Stimulated activated CD4-positive, alpha-beta T cell treated with anti-CD3 and anti-CD28 coated beads, TNF-alpha, amount 100 ng/mL, for 48 hours (primary cell): Measurements from ENCODE around the gene FPR3.
"Not testable (repeated sequence)": the region's sequence is repeated elsewhere in the genome, so short reads cannot be mapped to it uniquely, and the experiment has no call there.

ENCODE experiments used
- DNase-seq, 3 donors: peaks; one replicate each; pipeline ENCODE4 v3.0.0-alpha.2; 2020; ENCODE audit warnings: low read depth in 3 of 3

The FPR3 gene, protein sequence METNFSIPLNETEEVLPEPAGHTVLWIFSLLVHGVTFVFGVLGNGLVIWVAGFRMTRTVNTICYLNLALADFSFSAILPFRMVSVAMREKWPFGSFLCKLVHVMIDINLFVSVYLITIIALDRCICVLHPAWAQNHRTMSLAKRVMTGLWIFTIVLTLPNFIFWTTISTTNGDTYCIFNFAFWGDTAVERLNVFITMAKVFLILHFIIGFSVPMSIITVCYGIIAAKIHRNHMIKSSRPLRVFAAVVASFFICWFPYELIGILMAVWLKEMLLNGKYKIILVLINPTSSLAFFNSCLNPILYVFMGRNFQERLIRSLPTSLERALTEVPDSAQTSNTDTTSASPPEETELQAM

GRCh38 chr19:51794885-51795490 is at the start of gene FPR3:
FPR3 (plus strand) TSS chr19:51795157; CDS start chr19:51823749, 28,592 bp downstream.
- no peak for DNase-seq

- DNase-seq, result no peak
Measured at GRCh38 chr19:51746731-51747130, 48.2 kb upstream of the FPR3 start.

DNA sequence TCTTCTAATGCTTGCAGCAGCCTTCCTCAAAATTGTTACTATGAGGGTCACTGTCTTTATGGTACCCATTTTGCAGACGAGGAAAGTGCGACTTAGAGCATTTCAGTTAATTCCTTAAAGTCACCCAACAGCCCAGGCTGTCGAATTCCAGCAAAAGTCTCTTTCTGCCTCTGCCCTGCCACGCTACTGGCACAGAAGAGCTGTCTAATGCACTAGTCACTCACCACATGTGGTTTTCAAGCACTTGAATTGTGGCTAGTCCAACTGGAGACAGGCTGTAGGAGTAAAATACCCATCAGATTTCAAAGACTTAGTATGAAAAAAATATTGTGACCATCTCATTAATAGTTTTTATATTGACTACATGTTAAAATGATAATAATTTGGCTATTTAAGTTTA is 45.0 kb upstream of the FPR3 start:
- DNase-seq, result no peak

- DNase-seq, result no peak
Measured at GRCh38 chr19:51750400-51751094, 44.4 kb upstream of the FPR3 start.

- DNase-seq, result no peak
Measured at GRCh38 chr19:51751655-51752054, 43.3 kb upstream of the FPR3 start, which contains the start of gene FPR1. FPR1 (minus strand) TSS chr19:51751878; CDS start chr19:51746994, 4,884 bp downstream.

DNA sequence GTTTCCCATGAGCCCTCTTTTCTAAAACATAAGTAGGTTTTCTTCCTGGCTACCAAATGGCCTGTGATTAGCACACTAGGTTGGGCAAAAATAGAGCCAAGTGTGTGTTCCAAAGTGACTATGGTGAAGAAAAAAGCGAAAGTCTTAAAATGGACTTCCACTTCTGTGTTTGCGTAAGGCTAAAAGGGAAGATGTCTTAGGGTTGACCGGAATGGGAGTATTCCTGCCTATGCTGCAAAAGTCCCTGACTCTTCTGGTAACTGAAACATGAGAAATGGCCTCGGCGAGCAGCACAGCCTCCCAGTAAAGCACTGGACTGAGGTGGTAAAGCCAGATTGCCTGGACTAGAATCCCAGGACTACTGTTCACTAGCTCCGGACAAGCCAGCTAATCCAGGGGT is 40.8 kb upstream of the FPR3 start:
- no peak for DNase-seq

- DNase-seq, result no peak
Measured at GRCh38 chr19:51754770-51755169, 40.2 kb upstream of the FPR3 start.

DNA sequence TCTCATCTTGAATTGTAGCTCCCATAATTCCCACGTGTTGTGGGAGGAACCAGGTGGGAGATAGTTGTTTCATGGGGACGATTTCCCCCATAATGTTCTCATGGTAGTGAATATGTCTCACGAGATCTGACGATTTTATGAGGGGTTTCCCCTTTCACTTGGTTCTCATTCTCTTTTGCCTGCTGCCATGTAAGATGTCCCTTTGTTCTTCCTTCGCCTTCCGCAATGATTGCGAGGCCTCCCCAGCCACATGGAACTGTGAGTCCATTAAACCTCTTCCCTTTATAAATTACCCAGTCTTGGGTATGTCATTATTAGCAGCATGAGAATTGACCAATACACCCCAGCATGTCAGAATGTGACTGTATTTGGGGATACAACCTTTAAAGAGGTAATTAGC is 39.4 kb upstream of the FPR3 start:
- DNase-seq, result no peak

- no peak for DNase-seq
Measured at GRCh38 chr19:51760697-51761356, 34.1 kb upstream of the FPR3 start, which contains the start of gene FPR2. FPR2 (plus strand) TSS chr19:51761180; CDS start chr19:51768659, 7,479 bp downstream.

DNA sequence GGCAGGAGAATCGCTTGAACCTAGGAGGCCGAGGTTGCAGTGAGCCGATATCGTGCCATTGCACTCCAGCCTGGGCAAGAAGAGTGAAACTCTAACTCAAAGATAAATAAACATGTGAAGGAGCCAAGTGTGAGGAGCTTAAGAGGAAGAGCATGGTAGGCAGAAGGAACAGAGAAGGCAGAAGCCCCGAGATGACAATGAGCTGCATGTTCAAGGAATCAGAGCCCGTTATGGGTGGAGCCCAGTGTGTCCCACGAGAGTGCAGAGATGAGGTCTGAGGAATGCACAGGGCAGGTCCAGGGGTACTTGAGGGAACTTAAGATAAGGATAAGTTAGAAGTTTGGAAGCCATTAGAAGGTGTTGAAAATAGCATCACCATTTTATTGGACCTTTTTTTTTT is 33.3 kb upstream of the FPR3 start:
- DNase-seq, result no peak

GRCh38 chr19:51765086-51765485 is 29.9 kb upstream of the FPR3 start:
- no peak for DNase-seq

DNA sequence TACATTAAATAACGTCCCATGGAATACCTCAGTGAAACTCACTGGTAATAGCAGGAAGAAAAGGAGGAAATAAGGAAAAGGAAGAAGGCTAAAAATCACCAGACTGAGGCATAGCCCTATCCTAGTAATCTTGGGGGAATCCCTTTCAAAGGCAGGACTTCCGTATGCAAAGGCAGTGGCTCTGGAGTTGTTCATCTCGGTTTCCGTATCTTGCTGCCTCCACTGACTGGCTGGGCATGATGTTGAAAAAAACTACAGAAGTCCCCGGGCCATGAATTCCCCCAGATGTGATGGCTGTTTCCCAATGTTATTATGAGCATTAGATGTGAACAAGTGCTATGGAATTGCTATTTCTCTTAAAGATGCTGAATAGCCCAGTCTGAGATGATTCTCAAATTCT is 28.5 kb upstream of the FPR3 start:
- DNase-seq, result no peak

- no peak for DNase-seq
Measured at GRCh38 chr19:51771376-51772130, 23.4 kb upstream of the FPR3 start.

DNA sequence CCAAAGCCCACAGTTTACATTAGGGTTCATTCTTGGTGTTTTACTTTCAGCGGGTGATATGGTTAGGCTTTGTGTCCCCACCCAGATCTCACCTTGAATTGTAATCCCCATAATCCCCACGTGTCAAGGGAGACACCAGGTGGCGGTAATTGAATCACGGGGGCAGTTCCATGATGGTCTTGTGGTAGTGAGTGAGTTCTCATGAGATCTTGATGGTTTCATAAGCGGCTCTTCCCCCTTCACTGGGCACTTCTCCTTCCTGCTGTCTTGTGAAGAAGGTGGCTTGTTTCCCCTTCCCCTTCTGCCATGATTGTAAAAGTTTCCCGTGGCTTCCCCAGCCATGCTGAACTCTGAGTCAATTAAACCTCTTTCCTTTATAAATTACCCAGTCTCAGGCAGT is 22.0 kb upstream of the FPR3 start:
- no peak for DNase-seq

DNA sequence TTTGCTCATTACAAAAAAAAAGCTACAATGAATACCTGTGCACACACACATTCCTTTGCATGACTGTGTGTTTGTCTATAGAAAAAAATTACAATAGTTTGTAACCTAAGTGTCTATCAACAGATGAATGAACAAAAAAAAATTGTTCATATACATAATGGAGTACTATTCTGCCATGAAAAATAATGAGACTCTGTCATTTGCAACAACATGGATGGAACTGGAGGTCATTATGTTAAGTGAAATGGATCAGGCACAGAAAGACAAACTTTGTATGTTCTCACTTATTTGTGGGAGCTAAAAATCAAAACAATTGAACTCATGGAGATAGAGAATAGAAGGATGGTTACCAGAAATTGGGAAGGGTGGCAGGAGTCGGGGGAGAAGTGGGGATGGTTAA is 18.4 kb upstream of the FPR3 start:
- not testable (repeated sequence) for DNase-seq

DNA sequence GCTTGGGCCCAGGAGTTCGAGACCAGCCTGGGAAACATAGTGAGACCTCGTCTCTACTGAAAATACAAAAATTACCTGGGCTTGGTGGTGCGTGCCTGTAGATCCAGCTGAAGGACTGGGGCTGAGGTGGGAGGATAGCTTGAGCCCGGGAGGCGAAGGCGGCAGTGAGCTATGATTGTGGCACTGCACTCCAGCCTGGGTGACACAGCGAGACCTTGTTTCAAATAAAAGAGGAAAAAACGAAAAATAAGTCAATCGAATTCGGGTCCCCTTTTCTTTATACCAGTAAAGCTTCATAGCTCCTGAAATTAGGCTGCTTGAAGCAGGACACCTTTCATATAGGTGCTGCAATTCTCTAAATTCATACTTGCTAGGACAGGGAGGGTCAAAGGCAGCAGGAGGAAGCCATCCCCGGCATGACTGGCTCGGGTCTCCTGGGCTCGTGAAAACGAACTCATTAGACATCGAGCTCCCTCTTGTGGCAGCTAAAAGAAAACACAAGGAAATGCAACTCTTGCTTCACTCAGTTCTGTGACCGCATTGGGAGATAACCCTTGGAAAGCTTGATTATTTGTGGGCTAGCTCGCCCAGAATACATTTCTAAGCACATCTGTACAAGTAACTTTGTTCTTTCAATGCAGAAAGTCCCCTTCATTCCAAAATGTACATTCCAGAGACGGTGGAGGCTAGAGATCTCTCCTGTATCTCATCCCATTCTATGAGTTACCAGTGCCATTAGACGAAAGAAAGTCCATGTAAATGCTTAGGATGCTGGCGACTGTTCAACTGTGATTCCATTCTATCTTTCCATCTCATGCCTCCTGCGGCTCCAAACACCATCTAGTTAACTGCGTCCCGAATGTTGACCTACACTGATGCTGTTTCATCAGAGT is 17.1 kb upstream of the FPR3 start:
- DNase-seq, result peak; percentile 3 to 32 (median 8)

- DNase-seq, result no peak
Measured at GRCh38 chr19:51779181-51779580, 15.8 kb upstream of the FPR3 start.

- no peak for DNase-seq
Measured at GRCh38 chr19:51779703-51780102, 15.3 kb upstream of the FPR3 start.

- DNase-seq, result no peak
Measured at GRCh38 chr19:51780270-51780669, 14.7 kb upstream of the FPR3 start.

DNA sequence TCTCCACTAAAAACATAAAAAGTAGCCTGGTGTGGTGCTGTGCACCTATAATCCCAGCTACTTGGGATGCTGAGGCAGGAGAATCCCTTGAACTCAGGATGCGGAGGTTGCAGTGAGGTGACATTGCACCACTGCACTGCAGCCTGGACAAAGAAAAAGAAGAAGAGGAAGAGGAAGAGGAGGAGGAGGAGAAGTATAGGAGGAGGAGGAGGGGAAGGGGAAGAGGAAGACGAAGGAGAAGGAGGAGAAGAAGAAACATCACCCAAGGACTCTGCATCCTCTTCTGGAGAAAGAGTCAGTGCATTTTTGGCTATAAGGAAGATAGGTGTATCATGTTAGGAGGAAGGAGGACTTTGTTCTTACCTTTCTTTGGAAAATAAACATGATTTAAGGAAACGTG is 13.0 kb upstream of the FPR3 start:
- no peak for DNase-seq
